B cell (primary cell): ENCODE measurements around the gene RCN2. TPM values are rescaled to one million over a fixed set of nuclear protein-coding genes. Genes with fewer than 3 reads are reported as not detected.

Experiments used
- ATAC-seq: fragments of 200-7000 bp; cut with Tn5 transposase; one replicate; pipeline ENCODE4 v1.10.0; 2021; ENCODE audit warnings: low read depth, mild to moderate bottlenecking, moderate number of reproducible peaks, moderate library complexity
- CTCF ChIA-PET: fragments of 350-600 bp; sonication (Branson Sonifier 250); formaldehyde crosslinking; loops from one replicate; lab custom pipeline; 2021; ENCODE audit warnings: antibody characterized with exemption, inconsistent platforms; lab: Charles Lee
- POLR2A ChIA-PET: fragments of 350-600 bp; sonication (Branson Sonifier 250); formaldehyde crosslinking; loops from one replicate; lab custom pipeline; 2021; ENCODE audit warnings: antibody characterized with exemption; lab: Charles Lee
- DNase-seq: peaks from one replicate; pipeline ENCODE4 v3.0.0; 2013
- H2AFZ ChIP-seq: 2 replicates; pipeline ENCODE4 v1.6.1; 2012; ENCODE audit warnings: mild to moderate bottlenecking, low read depth, low read length; ENCODE audit not compliant: insufficient read depth, poor library complexity, severe bottlenecking
- H3K27ac ChIP-seq, 2 donors: 1 replicate in 1 of 2; 2 replicates in 1 of 2; pipeline ENCODE4 v1.5.1; 2012 to 2013; ENCODE audit warnings: low read length in 2 of 2, mild to moderate bottlenecking in 2 of 2, moderate library complexity in 1 of 2
- H3K27me3 ChIP-seq, 4 experiments: fragments of 200-600 bp in 1 of 4; sonication (generic) in 1 of 4; replicated peaks in 1 of 4; 1 replicate in 2 of 4; 2 replicates in 2 of 4; pipeline versions ENCODE4 v1.6.1 to v1.7.0; 2013 to 2016; ENCODE audit warnings: low read length in 3 of 4, mild to moderate bottlenecking in 2 of 4, mixed read lengths in 1 of 4, moderate library complexity in 1 of 4; ENCODE audit not compliant: insufficient read depth in 4 of 4, control insufficient read depth in 3 of 4; ENCODE audit errors: control extremely low read depth in 1 of 4
- H3K36me3 ChIP-seq, 2 experiments: replicated peaks in 1 of 2; 1 replicate in 1 of 2; 2 replicates in 1 of 2; pipeline versions ENCODE4 v1.6.1 to v1.7.1; 2013; ENCODE audit warnings: low read length in 1 of 2; ENCODE audit not compliant: insufficient read depth in 2 of 2, control insufficient read depth in 1 of 2; ENCODE audit errors: control extremely low read depth in 1 of 2, extremely low read depth in 1 of 2
- H3K4me1 ChIP-seq, 2 donors: fragments of 200-600 bp in 1 of 2; sonication (generic) in 1 of 2; 1 replicate in 1 of 2; 2 replicates in 1 of 2; pipeline versions ENCODE4 v1.5.1 to v1.6.1; 2013 to 2017; ENCODE audit warnings: low read length in 2 of 2; ENCODE audit not compliant: control insufficient read depth in 2 of 2, insufficient read depth in 2 of 2
- H3K4me2 ChIP-seq: replicated peaks from 2 replicates; pipeline ENCODE3; 2012; ENCODE audit warnings: mild to moderate bottlenecking, low read depth, low read length; ENCODE audit not compliant: poor library complexity, severe bottlenecking
- H3K4me3 ChIP-seq, 5 experiments: fragments of 200-600 bp in 1 of 5; sonication (generic) in 1 of 5; 1 replicate in 3 of 5; 2 replicates in 2 of 5; pipeline versions ENCODE4 v1.5.1 to v1.7.0; 2011 to 2016; ENCODE audit warnings: low read length in 4 of 5, mild to moderate bottlenecking in 4 of 5, low read depth in 2 of 5, control low read depth in 1 of 5, moderate library complexity in 1 of 5; ENCODE audit not compliant: insufficient read depth in 1 of 5; ENCODE audit errors: control extremely low read depth in 1 of 5, extremely low read depth in 1 of 5
- H3K79me2 ChIP-seq: fragments of 200-600 bp; sonication (generic); one replicate; pipeline ENCODE4 v1.6.0; 2016; ENCODE audit warnings: low read length; ENCODE audit not compliant: control insufficient read depth, insufficient read depth
- H3K9ac ChIP-seq: fragments of 200-600 bp; sonication (generic); 2 replicates; pipeline ENCODE4 v1.6.1; 2017; ENCODE audit warnings: mild to moderate bottlenecking, low read length, moderate library complexity
- H3K9me3 ChIP-seq, 3 donors: one replicate each; pipeline versions ENCODE4 v1.6.1 to v1.7.1; 2013; ENCODE audit warnings: low read length in 2 of 3; ENCODE audit not compliant: control insufficient read depth in 2 of 3, insufficient read depth in 1 of 3; ENCODE audit errors: control extremely low read depth in 1 of 3
- H4K20me1 ChIP-seq: 2 replicates; pipeline ENCODE4 v1.6.0; 2012; ENCODE audit warnings: mild to moderate bottlenecking, low read length; ENCODE audit not compliant: insufficient read depth, control insufficient read depth, poor library complexity, severe bottlenecking
- H3K27ac Mint-ChIP-seq: one replicate; pipeline ENCODE4 v1.8.0; 2021; ENCODE audit warnings: mixed read lengths
- H3K27me3 Mint-ChIP-seq: one replicate; pipeline ENCODE4 v1.8.0; 2021; ENCODE audit warnings: mixed read lengths
- H3K4me1 Mint-ChIP-seq: one replicate; pipeline ENCODE4 v1.8.0; 2021; ENCODE audit warnings: mixed read lengths
- H3K4me3 Mint-ChIP-seq: one replicate; pipeline ENCODE4 v1.8.0; 2021; ENCODE audit warnings: mixed read lengths
- H3K9me3 Mint-ChIP-seq: one replicate; pipeline ENCODE4 v1.8.0; 2022; ENCODE audit warnings: mixed read lengths; ENCODE audit not compliant: insufficient read depth
- EZH2 ChIP-seq: IDR thresholded peaks from 2 replicates; pipeline ENCODE4 v1.6.1; 2012; ENCODE audit warnings: borderline replicate concordance, low read depth, mild to moderate bottlenecking, moderate library complexity, low read length; ENCODE audit not compliant: insufficient read depth, poor library complexity, severe bottlenecking
- WGBS: methylation state at CpG from one replicate; pipeline ENCODE4 v1.1.5; 2013; ENCODE audit warnings: missing lambda C conversion rate; ENCODE audit not compliant: insufficient coverage; 5-methylcytosine and 5-hydroxymethylcytosine counted together
- intact Hi-C: fragments of 100-400 bp; cut with micrococcal nuclease; formaldehyde crosslinking; loops from one replicate; pipeline ENCODE4 v1.10.0; 2022
- polyA plus RNA-seq: library from polyadenylated mRNA; depleted of rRNA; stranded (reverse); fragments of >200 nt; gene quantifications from 2 replicates; pipeline ENCODE4 v1.2.3, GENCODE V29; 2012
- total RNA-seq, 2 donors: library from RNA; stranded (reverse); fragments of 120-200 nt in 1 of 2; gene quantifications; 1 replicate in 1 of 2; 2 replicates in 1 of 2; pipeline versions ENCODE4 v1.2.3 to v1.2.4, GENCODE V29; 2013 to 2022
- TF ChIP-seq, protein P1 (sequence below): fragments of 200-600 bp; IDR thresholded peaks from one replicate; pipeline ENCODE4 v1.8.0; 2022; ENCODE audit warnings: antibody characterized with exemption, mild to moderate bottlenecking

The RCN2 gene
- total and polyA plus RNA-seq, 2 donors (not counting 1 experiment from before 2014, with no cell fraction given): 16.7 to 27.8 TPM

DNA sequence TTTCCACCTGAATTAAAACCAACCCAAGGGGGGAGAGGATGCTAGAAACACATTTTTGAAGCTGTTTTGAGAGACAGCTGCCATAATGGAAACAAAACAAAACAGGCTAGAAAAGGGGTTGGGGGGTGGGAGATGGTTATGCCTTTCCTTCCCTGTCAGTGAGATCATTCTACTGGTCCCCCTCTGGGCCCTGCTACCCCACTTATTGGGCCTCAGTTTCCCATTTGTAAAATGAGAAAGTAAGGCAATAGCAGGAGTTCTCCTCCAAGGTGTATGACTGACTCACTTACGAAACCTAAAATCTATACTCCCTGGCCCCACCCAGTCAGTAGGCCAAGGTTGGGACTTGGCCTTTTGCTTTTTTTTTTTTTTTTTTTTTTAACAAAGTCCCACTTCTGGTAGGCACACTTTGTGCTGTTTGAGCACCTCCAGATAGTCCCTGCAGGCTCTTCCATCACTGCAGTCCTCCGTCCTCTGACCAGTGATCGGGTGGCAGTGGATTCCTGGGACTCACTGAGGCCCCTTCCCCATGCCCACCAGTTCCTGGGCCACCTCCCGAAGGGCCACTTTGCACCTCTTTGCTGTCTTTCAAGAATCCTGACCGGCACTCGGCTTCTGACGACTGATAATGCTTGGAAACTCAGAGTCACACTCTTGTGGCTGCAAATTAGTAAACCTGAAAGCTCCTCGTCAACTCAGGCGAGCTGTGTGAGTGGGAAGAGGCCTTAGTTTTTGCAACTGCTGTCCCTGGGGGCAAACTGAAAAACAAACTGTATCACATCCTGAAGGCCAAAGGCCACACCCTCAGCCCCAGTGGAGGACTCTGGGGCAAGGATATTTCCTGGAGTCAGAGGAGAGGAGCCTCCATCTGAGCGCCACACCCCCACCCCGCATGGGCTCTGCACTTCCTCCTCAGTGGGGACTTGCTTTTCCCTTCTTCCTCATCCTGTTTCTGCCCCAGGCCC lies 56.6 kb downstream of the RCN2 start:
- TF ChIP-seq EZH2: no peak
- TF ChIP-seq, protein P1, sequence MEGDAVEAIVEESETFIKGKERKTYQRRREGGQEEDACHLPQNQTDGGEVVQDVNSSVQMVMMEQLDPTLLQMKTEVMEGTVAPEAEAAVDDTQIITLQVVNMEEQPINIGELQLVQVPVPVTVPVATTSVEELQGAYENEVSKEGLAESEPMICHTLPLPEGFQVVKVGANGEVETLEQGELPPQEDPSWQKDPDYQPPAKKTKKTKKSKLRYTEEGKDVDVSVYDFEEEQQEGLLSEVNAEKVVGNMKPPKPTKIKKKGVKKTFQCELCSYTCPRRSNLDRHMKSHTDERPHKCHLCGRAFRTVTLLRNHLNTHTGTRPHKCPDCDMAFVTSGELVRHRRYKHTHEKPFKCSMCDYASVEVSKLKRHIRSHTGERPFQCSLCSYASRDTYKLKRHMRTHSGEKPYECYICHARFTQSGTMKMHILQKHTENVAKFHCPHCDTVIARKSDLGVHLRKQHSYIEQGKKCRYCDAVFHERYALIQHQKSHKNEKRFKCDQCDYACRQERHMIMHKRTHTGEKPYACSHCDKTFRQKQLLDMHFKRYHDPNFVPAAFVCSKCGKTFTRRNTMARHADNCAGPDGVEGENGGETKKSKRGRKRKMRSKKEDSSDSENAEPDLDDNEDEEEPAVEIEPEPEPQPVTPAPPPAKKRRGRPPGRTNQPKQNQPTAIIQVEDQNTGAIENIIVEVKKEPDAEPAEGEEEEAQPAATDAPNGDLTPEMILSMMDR: no peak
- Histone ChIP-seq H3K79me2 (no peaks in the 10 kb centered on the region), H3K4me2 (peak overlapping the region; percentile 49), H4K20me1 (no peaks in the 10 kb centered on the region), H3K9ac (peak overlapping the region; percentile 35), H3K27ac (no peak overlapping the region), H2AFZ (peak overlapping the region; percentile 67), H3K4me1 (peaks cover 12 to 18% of the 10 kb centered on the region in 2 donors), H3K27me3 (no peaks in the 10 kb centered on the region), H3K9me3 (no peaks in the 10 kb centered on the region), H3K36me3 (no peaks in the 10 kb centered on the region), H3K4me3 (no peak overlapping the region)
- no peaks in the 10 kb centered on the region for H3K27me3 Mint-ChIP-seq
- peak overlapping the region; percentile 89 for H3K27ac Mint-ChIP-seq
- peak; percentile 73 for ATAC-seq
- peak overlapping the region; percentile 50 for H3K4me3 Mint-ChIP-seq
- DNase-seq: peak; percentile 22
- ChIA-PET POLR2A (no interaction called here), CTCF (interaction anchor here (0.8 to 1.8 kb wide), 5 partner anchors 14 to 85 kb away, joined by 3 to 7 read pairs (median 5); partner anchors contain the start of gene SCAPER)
- peaks cover 23% of the 10 kb centered on the region for H3K4me1 Mint-ChIP-seq
- no peaks in the 10 kb centered on the region for H3K9me3 Mint-ChIP-seq
- intact Hi-C loops: no loop called here
- WGBS: 44% methylated on average over 9 of the region's 11 CpGs
